Loucy (cell line): Measurements from ENCODE around the gene ANXA9.

Source experiments
- H2AFZ ChIP-seq: fragments of 200-600 bp; sonication (generic); 2 replicates; pipeline ENCODE4 v1.6.0; 2016; ENCODE audit warnings: antibody characterized with exemption, mild to moderate bottlenecking, low read length, moderate library complexity
- H3F3A ChIP-seq: fragments of 200-600 bp; 2 replicates; pipeline ENCODE4 v1.6.0; 2016; ENCODE audit warnings: antibody characterized with exemption, low read depth, mild to moderate bottlenecking
- H3K27me3 ChIP-seq: fragments of 200-600 bp; sonication (generic); 2 replicates; pipeline ENCODE4 v1.6.1; 2014; ENCODE audit warnings: low read length, mild to moderate bottlenecking; ENCODE audit not compliant: insufficient read depth, poor library complexity, severe bottlenecking
- H3K36me3 ChIP-seq: fragments of 200-600 bp; sonication (generic); 2 replicates; pipeline ENCODE4 v1.6.1; 2016; ENCODE audit warnings: low read length; ENCODE audit not compliant: insufficient read depth
- H3K4me1 ChIP-seq: fragments of 200-600 bp; sonication (generic); 2 replicates; pipeline ENCODE4 v1.5.1; 2014; ENCODE audit warnings: low read length, mild to moderate bottlenecking; ENCODE audit not compliant: insufficient read depth, poor library complexity, severe bottlenecking
- H3K4me2 ChIP-seq: fragments of 200-600 bp; sonication (generic); 2 replicates; pipeline ENCODE4 v1.6.0; 2014; ENCODE audit warnings: antibody characterized with exemption, low read length, low read depth, mild to moderate bottlenecking; ENCODE audit not compliant: poor library complexity, severe bottlenecking
- H3K4me3 ChIP-seq: fragments of 200-600 bp; sonication (generic); 2 replicates; pipeline ENCODE4 v1.5.1; 2014; ENCODE audit warnings: low read length, mild to moderate bottlenecking, mixed read lengths; ENCODE audit not compliant: poor library complexity, severe bottlenecking
- H3K79me2 ChIP-seq: fragments of 200-600 bp; sonication (generic); 2 replicates; pipeline ENCODE4 v1.6.1; 2014; ENCODE audit warnings: low read length; ENCODE audit not compliant: insufficient read depth
- H3K9ac ChIP-seq: fragments of 200-600 bp; sonication (generic); 2 replicates; pipeline ENCODE4 v1.6.0; 2014; ENCODE audit warnings: mild to moderate bottlenecking, low read depth, low read length, moderate library complexity; ENCODE audit not compliant: poor library complexity, severe bottlenecking
- H3K9me2 ChIP-seq: fragments of 200-600 bp; sonication (generic); replicated peaks from 2 replicates; pipeline ENCODE4 v1.6.1; 2016; ENCODE audit warnings: low read depth, low read length, mixed read lengths
- H3K9me3 ChIP-seq: fragments of 200-600 bp; sonication (generic); 2 replicates; pipeline ENCODE4 v1.6.1; 2014; ENCODE audit warnings: mild to moderate bottlenecking, antibody characterized with exemption, low read length, low read depth; ENCODE audit not compliant: insufficient read depth
- H4K20me1 ChIP-seq: fragments of 200-600 bp; sonication (generic); 2 replicates; pipeline ENCODE4 v1.6.0; 2014; ENCODE audit warnings: antibody characterized with exemption, low read length, mild to moderate bottlenecking; ENCODE audit not compliant: insufficient read depth, poor library complexity, severe bottlenecking
- EZH2phosphoT487 ChIP-seq: fragments of 200-600 bp; IDR thresholded peaks from 2 replicates; pipeline ENCODE4 v1.6.1; 2018; ENCODE audit warnings: antibody characterized with exemption, mild to moderate bottlenecking, moderate library complexity, borderline replicate concordance
- TF ChIP-seq, protein P1 (sequence below): fragments of 200-600 bp; sonication (generic); conservative IDR thresholded peaks from 2 replicates; pipeline ENCODE4 v1.5.1; 2014; ENCODE audit warnings: mild to moderate bottlenecking, antibody characterized with exemption, low read length

ANXA9 gene

DNA sequence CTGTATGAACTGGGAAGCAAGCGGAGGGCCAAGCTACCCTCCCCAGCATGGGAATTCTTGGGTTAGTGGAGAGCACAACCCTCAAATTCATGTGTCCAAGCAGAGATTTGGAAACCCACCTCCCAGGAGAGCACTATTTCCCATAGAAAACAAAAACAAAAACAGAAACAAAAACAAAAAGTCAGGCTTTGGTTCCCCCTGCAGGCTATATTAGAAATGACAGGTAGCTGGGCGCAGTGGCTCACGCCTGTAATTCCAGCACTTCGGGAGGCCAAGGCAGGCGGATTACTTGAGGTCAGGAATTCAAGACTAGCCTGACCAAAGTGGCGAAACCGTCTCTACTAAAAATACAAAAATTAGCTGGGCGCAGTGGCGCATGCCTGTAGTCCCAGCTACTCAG, 13.8 kb downstream of the ANXA9 start:
- H3K4me3 ChIP-seq = no peak overlapping the region
- no peaks in the 10 kb centered on the region for H3K9me2 ChIP-seq
- no peaks in the 10 kb centered on the region for H3K27me3 ChIP-seq
- H3K79me2 ChIP-seq = no peaks in the 10 kb centered on the region
- peak overlapping the region; percentile 31 for H3K4me2 ChIP-seq
- H3K9me3 ChIP-seq = no peaks in the 10 kb centered on the region
- no peak overlapping the region for H2AFZ ChIP-seq
- H4K20me1 ChIP-seq = no peaks in the 10 kb centered on the region
- H3K4me1 ChIP-seq = no peaks in the 10 kb centered on the region
- TF ChIP-seq EZH2phosphoT487 = no peak
- TF ChIP-seq, protein P1, sequence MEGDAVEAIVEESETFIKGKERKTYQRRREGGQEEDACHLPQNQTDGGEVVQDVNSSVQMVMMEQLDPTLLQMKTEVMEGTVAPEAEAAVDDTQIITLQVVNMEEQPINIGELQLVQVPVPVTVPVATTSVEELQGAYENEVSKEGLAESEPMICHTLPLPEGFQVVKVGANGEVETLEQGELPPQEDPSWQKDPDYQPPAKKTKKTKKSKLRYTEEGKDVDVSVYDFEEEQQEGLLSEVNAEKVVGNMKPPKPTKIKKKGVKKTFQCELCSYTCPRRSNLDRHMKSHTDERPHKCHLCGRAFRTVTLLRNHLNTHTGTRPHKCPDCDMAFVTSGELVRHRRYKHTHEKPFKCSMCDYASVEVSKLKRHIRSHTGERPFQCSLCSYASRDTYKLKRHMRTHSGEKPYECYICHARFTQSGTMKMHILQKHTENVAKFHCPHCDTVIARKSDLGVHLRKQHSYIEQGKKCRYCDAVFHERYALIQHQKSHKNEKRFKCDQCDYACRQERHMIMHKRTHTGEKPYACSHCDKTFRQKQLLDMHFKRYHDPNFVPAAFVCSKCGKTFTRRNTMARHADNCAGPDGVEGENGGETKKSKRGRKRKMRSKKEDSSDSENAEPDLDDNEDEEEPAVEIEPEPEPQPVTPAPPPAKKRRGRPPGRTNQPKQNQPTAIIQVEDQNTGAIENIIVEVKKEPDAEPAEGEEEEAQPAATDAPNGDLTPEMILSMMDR = peak; percentile 79
- no peaks in the 10 kb centered on the region for H3K36me3 ChIP-seq
- H3F3A ChIP-seq = no peaks in the 10 kb centered on the region
- H3K9ac ChIP-seq = no peak overlapping the region

DNA sequence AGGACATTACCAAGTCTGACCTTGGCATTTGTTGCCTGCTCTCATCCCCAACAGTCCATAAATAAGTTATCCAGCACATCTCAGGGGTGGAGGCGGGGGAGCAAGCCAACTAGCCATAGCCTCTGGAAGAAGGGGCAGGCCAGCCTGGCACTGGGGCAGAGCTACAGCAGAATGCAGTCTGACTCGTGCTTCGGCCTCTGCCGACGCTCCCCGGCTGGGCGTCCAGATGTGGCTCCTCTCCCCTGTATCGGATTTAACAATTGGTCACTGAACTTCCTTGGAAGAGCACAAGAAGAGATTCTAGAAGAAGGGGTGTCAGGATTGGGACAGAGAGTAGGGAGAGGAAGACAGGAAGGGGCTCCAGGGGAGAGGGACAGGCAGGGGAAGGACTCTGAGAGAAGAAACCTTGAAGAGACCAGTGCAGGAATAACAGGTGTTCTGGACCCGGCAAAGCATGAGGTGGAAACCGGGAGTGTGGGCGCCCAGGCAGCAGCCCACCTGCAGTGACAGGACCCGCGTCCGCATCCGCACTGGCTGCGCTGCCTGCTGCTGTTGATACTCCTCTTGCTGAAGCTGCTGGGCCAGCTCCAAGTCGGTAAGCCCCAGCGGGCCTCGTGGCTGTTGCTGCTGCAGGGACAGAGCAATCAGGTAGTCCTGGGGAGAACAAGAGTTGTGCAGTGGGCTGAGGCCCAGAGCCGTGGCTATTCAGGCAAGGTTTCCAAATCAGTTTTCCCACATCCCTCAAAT, 15.2 kb downstream of the ANXA9 start:
- no peak overlapping the region for H3K4me3 ChIP-seq
- H3K9me3 ChIP-seq = no peaks in the 10 kb centered on the region
- H3K79me2 ChIP-seq = no peaks in the 10 kb centered on the region
- no peak for TF ChIP-seq EZH2phosphoT487
- TF ChIP-seq, protein P1 = no peak
- no peaks in the 10 kb centered on the region for H3K27me3 ChIP-seq
- no peaks in the 10 kb centered on the region for H3K36me3 ChIP-seq
- no peaks in the 10 kb centered on the region for H4K20me1 ChIP-seq
- no peaks in the 10 kb centered on the region for H3K9me2 ChIP-seq
- no peak overlapping the region for H3K4me2 ChIP-seq
- peaks cover 5% of the 10 kb centered on the region for H3K4me1 ChIP-seq
- H3F3A ChIP-seq = no peaks in the 10 kb centered on the region
- H3K9ac ChIP-seq = no peak overlapping the region
- no peak overlapping the region for H2AFZ ChIP-seq

DNA sequence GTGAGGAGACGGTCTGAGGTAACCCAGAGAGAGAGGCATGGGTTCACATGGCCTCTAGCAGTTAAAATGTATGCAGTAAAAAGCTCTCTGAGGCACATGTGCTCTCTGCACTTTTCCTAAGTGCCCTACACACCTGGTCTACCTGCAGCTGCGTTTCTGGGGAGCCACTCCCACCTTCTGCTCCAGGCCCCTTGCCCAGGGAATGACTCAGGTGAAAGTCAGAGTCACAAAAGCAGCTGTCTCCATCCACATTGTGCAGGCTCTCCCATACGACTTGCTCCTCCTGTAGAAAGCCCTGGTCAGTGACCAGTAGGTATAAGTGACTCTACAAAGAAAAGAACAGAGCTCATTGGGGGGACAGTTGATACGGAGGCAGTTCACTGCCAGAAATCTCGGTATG, 15.9 kb downstream of the ANXA9 start:
- no peaks in the 10 kb centered on the region for H4K20me1 ChIP-seq
- H3K36me3 ChIP-seq = no peaks in the 10 kb centered on the region
- no peak overlapping the region for H3K9ac ChIP-seq
- H3K27me3 ChIP-seq = no peaks in the 10 kb centered on the region
- H3K9me2 ChIP-seq = no peaks in the 10 kb centered on the region
- H3F3A ChIP-seq = no peaks in the 10 kb centered on the region
- TF ChIP-seq, protein P1 = no peak
- no peaks in the 10 kb centered on the region for H3K9me3 ChIP-seq
- no peak overlapping the region for H2AFZ ChIP-seq
- 0 out of 2 replicates have a peak, but pooled peaks cover 4% of the 10 kb centered on the region for H3K79me2 ChIP-seq
- peaks cover 12% of the 10 kb centered on the region for H3K4me1 ChIP-seq
- H3K4me3 ChIP-seq = no peak overlapping the region
- no peak overlapping the region for H3K4me2 ChIP-seq
